Common myeloid progenitor, CD34-positive (primary cell): ENCODE results near the gene XCR1.
A peak's percentile ranks its signal among the peaks of the same experiment; 100 is the strongest.

ENCODE experiments used
- CTCF ChIA-PET: fragments of 350-600 bp; sonication (Branson Sonifier 250); formaldehyde crosslinking; loops from one replicate; lab custom pipeline; 2021; ENCODE audit warnings: antibody characterized with exemption; lab: Charles Lee
- POLR2A ChIA-PET: fragments of 350-600 bp; sonication (Branson Sonifier 250); formaldehyde crosslinking; loops from one replicate; lab custom pipeline; 2021; ENCODE audit warnings: antibody characterized with exemption; lab: Charles Lee
- DNase-seq, 3 donors: peaks; one replicate each; pipeline versions ENCODE4 v3.0.0 to v3.0.0-alpha.2; 2013
- H3K27ac ChIP-seq, 2 experiments: 1 replicate in 1 of 2; 2 replicates in 1 of 2; pipeline ENCODE4 v1.7.0; 2013; ENCODE audit warnings: inconsistent platforms in 2 of 2, low read length in 2 of 2, mild to moderate bottlenecking in 2 of 2, low read depth in 1 of 2, moderate library complexity in 1 of 2; ENCODE audit not compliant: severe bottlenecking in 2 of 2, insufficient read depth in 1 of 2, poor library complexity in 1 of 2
- H3K27me3 ChIP-seq, 5 experiments: replicated peaks in 2 of 5; 1 replicate in 3 of 5; 2 replicates in 2 of 5; pipeline versions ENCODE4 v1.6.1 to v1.7.0; 2013; ENCODE audit warnings: low read length in 4 of 5, mild to moderate bottlenecking in 2 of 5, moderate library complexity in 2 of 5, inconsistent platforms in 1 of 5; ENCODE audit not compliant: insufficient read depth in 5 of 5, control insufficient read depth in 4 of 5
- H3K36me3 ChIP-seq, 4 experiments: 1 replicate in 2 of 4; 2 replicates in 2 of 4; pipeline versions ENCODE4 v1.6.1 to v1.7.0; 2013; ENCODE audit warnings: low read length in 3 of 4, control low read depth in 1 of 4, mild to moderate bottlenecking in 1 of 4; ENCODE audit not compliant: control insufficient read depth in 4 of 4, insufficient read depth in 4 of 4
- H3K4me1 ChIP-seq, 4 experiments: 1 replicate in 3 of 4; 2 replicates in 1 of 4; pipeline versions ENCODE4 v1.6.1 to v1.7.1; 2013; ENCODE audit warnings: low read length in 3 of 4, mild to moderate bottlenecking in 3 of 4, control low read depth in 1 of 4, inconsistent platforms in 1 of 4, moderate library complexity in 1 of 4; ENCODE audit not compliant: control insufficient read depth in 4 of 4, insufficient read depth in 4 of 4; ENCODE audit errors: control extremely low read depth in 1 of 4
- H3K4me3 ChIP-seq, 7 experiments: 1 replicate in 4 of 7; 2 replicates in 3 of 7; pipeline versions ENCODE4 v1.5.1 to v1.7.0; 2013; ENCODE audit warnings: mild to moderate bottlenecking in 7 of 7, low read length in 6 of 7, moderate library complexity in 6 of 7, inconsistent platforms in 2 of 7, low read depth in 2 of 7, control low read depth in 1 of 7; ENCODE audit not compliant: insufficient read depth in 4 of 7, control insufficient read depth in 1 of 7; ENCODE audit errors: extremely low read depth in 1 of 7
- H3K9me3 ChIP-seq, 5 experiments: 1 replicate in 4 of 5; 2 replicates in 1 of 5; pipeline versions ENCODE4 v1.6.1 to v1.7.1; 2013; ENCODE audit warnings: low read length in 4 of 5, mild to moderate bottlenecking in 2 of 5, inconsistent platforms in 1 of 5, low read depth in 1 of 5, moderate library complexity in 1 of 5; ENCODE audit not compliant: control insufficient read depth in 4 of 5, insufficient read depth in 2 of 5; ENCODE audit errors: control extremely low read depth in 1 of 5
- WGBS: methylation state at CpG from one replicate; pipeline ENCODE4 v1.1.5; 2013; ENCODE audit not compliant: insufficient coverage; 5-methylcytosine and 5-hydroxymethylcytosine counted together

The XCR1 gene

DNA sequence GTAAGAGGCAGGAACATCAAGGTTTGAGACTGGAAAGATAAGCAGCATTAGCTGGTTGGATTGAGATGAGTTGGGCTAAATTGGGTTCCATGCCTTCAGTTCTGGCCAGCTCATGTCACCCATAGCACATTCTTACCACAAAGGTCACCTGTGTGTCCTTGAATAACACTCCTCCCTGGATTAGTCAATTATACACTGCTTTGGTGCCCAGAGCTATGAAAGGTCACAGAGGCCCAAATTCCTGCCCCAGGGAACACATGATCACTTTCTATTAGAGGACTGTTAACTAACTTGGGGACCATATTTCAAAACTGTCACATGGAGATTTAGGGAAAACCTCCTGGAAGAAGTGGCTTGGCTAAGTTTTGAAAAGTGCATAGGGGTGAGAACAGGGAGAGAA is 40.1 kb upstream of the XCR1 start:
- H3K27ac ChIP-seq = no peak overlapping the region

DNA sequence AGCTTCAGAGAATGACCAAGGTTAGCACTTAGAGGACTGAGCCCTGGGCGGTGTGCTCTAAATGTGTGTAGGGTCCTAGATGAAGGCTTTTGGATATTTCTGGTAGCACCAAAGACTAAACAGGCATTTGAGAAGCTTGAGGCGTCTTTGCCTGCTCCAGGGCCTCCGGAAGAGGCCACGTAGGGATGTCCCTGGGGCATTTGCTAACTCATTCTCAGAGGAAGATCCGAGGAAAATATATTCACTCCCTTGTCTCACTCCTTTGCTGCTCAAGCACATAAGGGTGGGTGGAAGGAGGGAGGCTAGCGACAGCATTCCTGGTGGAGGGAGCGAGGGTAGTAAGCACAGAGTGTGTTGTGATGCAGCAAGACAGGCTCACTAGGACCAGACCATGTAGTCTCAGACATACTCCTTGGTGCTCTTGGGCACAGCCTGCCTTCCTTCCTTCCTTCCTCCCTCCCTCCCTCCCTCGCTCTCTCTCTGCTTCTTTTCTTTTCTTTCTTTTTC is 38.5 kb upstream of the XCR1 start:
- ChIA-PET CTCF (interaction anchor here (1.3 to 6.3 kb wide), 3 partner anchors 9 to 128 kb away, joined by 3 to 52 read pairs (median 3); no protein-coding TSS in a partner anchor), POLR2A (no interaction called here)
- Histone ChIP-seq H3K27ac (no peak overlapping the region), H3K9me3 (no peaks in the 10 kb centered on the region), H3K4me1 (peaks cover 2 to 19% (median 3%) of the 10 kb centered on the region in 4 experiments), H3K4me3 (no peak overlapping the region), H3K27me3 (no peaks in the 10 kb centered on the region), H3K36me3 (no peaks in the 10 kb centered on the region)
- no peak for DNase-seq
- WGBS = 97% methylated on average over 6 of the region's 8 CpGs

More for the DNA sequence above, 40.1 kb upstream of the XCR1 start:
- peaks cover 3 to 29% (median 5%) of the 10 kb centered on the region in 4 experiments for H3K4me1 ChIP-seq
- H3K27me3 ChIP-seq = no peaks in the 10 kb centered on the region
- no peak overlapping the region for H3K4me3 ChIP-seq
- no peaks in the 10 kb centered on the region for H3K9me3 ChIP-seq
- DNase-seq = no peak
- H3K36me3 ChIP-seq = no peaks in the 10 kb centered on the region
- ChIA-PET POLR2A (no interaction called here), CTCF (interaction anchor here (1.3 to 6.3 kb wide), 2 partner anchors 10 to 130 kb away, joined by 3 to 52 read pairs; no protein-coding TSS in a partner anchor)

DNA sequence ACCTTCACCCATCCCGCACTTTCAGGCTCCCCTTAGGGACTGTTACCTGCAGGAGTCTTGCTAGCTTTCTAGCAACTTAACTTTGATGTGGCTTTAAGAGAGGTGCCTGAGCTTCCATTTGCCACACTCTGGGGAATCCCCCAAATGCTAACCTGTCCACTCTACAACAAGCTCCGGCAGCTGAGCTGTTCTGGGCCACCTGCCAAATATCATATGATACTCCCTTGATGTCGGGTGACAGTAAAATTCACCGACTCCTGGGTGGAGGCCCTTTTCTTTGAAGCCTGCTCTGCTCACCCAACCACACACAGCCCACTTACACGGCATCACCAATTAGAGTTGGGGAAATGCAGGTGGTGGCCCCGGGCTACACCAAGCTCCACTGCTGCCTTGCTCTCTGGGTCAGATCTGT is 38.0 kb upstream of the XCR1 start:
- peak in 2 of 3 donors; percentile 62 to 75 for DNase-seq
- WGBS = 52% methylated on average over 5 of the region's 6 CpGs
- POLR2A ChIA-PET = no interaction called here
- H3K4me1 ChIP-seq = peaks cover 0 to 14% (median under 1%) of the 10 kb centered on the region in 4 experiments
- no peaks in the 10 kb centered on the region for H3K9me3 ChIP-seq
- CTCF ChIA-PET = interaction anchor here (1.4 to 6.3 kb wide), 2 partner anchors 8 to 12 kb away, joined by 3 to 52 read pairs; no protein-coding TSS in a partner anchor
- no peaks in the 10 kb centered on the region for H3K36me3 ChIP-seq
- H3K27ac ChIP-seq = no peak overlapping the region
- no peaks in the 10 kb centered on the region for H3K27me3 ChIP-seq
- no peak overlapping the region for H3K4me3 ChIP-seq

DNA sequence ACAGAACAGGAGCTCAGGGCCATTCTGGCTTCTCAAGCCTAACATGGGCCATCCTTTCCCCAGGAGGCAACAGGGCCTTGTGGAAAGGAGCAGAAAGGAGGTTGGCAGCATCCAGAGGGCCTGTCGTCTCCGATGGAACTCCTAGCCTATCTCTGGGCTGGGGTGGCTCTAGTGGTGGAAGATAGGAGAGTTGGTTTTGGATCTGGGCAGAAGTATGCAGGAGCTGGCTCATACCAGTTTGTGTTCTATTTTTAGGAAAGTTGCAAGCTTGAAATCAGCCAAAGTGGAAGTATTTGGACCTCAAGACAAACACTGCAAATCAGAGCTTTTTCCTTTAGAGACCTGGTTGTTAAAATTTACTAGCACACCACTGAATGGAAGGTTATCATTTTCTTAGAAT is 35.4 kb upstream of the XCR1 start:
- 71% methylated on average over 2 of the region's 2 CpGs for WGBS
- POLR2A ChIA-PET = interaction anchor here (0.8 kb wide), 1 partner anchor 287 kb away, joined by 3 read pairs; no protein-coding TSS in a partner anchor

DNA sequence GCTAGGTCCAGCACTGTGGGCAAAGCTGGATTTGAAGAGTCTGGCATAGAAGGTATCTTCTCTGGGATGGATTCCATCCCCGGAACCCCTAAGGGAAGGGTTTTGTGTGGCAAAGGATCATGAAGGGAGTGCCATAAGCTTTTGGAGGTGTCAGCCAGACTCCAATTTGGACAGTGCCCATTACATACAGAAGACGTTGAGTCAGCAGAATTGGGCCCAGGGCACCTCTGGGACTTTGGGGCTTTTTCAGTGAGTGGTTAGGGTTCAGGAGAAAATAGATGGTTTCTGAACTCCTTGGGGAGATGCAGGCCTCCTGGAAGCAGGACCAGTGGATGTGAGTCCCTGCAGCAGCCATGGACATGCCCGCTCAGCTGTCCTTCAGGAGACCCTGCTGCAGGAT is 34.6 kb upstream of the XCR1 start:
- no peak overlapping the region for H3K4me3 ChIP-seq
- H3K4me1 ChIP-seq = peaks cover 0 to 17% (median 0%) of the 10 kb centered on the region in 4 experiments
- POLR2A ChIA-PET = no interaction called here
- whole genome bisulfite sequencing = 97% methylated on average over 3 of the region's 3 CpGs
- no peak for DNase-seq
- no peaks in the 10 kb centered on the region for H3K36me3 ChIP-seq
- no peak overlapping the region for H3K27ac ChIP-seq
- no peaks in the 10 kb centered on the region for H3K9me3 ChIP-seq
- H3K27me3 ChIP-seq = no peaks in the 10 kb centered on the region
- CTCF ChIA-PET = interaction anchor here (1.0 to 1.4 kb wide), 2 partner anchors 14 to 16 kb away, joined by 3 to 7 read pairs; no protein-coding TSS in a partner anchor

More for the DNA sequence above, 35.4 kb upstream of the XCR1 start:
- CTCF ChIA-PET = interaction anchor here (1.0 to 1.2 kb wide), 2 partner anchors 13 to 16 kb away, joined by 3 to 4 read pairs; no protein-coding TSS in a partner anchor
- Histone ChIP-seq H3K4me1 (peaks cover 0 to 17% (median 0%) of the 10 kb centered on the region in 4 experiments), H3K27ac (no peak overlapping the region), H3K36me3 (no peaks in the 10 kb centered on the region), H3K27me3 (no peaks in the 10 kb centered on the region), H3K4me3 (no peak overlapping the region), H3K9me3 (no peaks in the 10 kb centered on the region)
- DNase-seq = no peak

DNA sequence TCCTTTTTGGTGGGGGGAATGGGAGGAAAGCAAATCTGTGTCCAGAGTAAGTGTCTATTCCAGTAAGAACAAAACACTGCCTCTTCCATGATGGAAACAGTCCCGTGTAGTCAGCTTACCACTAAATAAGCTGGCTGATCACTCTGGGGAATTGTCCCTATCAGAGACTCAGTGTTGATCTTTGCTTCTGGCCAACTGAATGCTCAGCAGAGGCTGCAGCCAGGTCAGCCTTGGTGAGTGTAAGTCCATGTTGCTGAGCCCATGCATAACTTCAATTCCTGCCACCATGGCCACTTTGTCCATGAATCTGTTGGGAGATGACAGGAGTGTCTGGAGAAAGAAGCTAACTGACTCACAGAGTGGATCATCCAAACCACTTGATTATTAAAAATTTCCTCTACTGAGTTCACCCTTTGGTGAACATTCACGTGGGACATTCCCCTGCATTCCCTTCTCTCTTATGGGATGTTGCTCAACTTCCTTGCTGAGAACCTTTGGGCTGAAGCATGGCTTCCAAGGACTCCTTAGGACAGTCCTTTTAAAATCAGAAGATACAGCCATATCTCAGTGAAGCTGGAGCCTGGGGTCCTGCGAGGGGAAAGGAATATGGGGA is 33.9 kb upstream of the XCR1 start:
- Histone ChIP-seq H3K27ac (no peak overlapping the region), H3K4me1 (peaks cover 0 to 17% (median 0%) of the 10 kb centered on the region in 4 experiments), H3K27me3 (no peaks in the 10 kb centered on the region), H3K36me3 (no peaks in the 10 kb centered on the region), H3K9me3 (no peaks in the 10 kb centered on the region), H3K4me3 (no peak overlapping the region)
- POLR2A ChIA-PET = no interaction called here
- no peak for DNase-seq
- 88% methylated on average over 3 of the region's 3 CpGs for WGBS
- CTCF ChIA-PET = interaction anchor here (1.4 kb wide), 1 partner anchor 17 kb away, joined by 7 read pairs; no protein-coding TSS in a partner anchor

DNA sequence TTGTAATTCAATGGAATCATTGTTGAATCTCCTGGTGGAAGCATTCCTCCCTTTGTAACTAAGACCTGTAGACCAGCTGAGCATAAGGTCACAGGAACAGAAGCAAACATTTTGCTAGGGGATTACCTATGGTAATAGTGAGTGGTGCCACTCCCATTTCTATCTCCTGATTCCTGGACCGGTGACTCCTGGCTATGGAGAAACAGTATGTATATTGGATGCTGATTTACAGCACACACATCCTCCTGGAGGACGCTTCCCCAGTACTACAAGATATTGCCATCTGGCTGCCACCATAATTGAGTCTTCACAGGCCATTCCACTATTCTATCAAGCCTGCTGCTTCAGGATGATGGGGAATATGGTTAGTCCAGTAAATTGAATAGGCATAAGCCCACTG is 33.3 kb upstream of the XCR1 start:
- Histone ChIP-seq H3K27ac (no peak overlapping the region), H3K4me1 (peaks cover 0 to 17% (median 0%) of the 10 kb centered on the region in 4 experiments), H3K4me3 (no peak overlapping the region), H3K36me3 (no peaks in the 10 kb centered on the region), H3K9me3 (no peaks in the 10 kb centered on the region), H3K27me3 (no peaks in the 10 kb centered on the region)
- DNase-seq = no peak
- WGBS = no CpG with 5 or more reads among the region's 2 CpGs
- POLR2A ChIA-PET = no interaction called here
- CTCF ChIA-PET = no interaction called here
